AG04449 (cell line): ENCODE data around the gene HMGN2.

Source experiments
- CTCF ChIA-PET: fragments of 350-600 bp; formaldehyde crosslinking; extraction: SDS; loops from one replicate; lab custom pipeline; 2021; ENCODE audit warnings: antibody characterized with exemption; lab: Yijun Ruan, JAX
- POLR2A ChIA-PET: fragments of 400-600, 350-600 bp; formaldehyde crosslinking; extraction: SDS; loops from one replicate; lab custom pipeline; 2020; ENCODE audit warnings: antibody characterized with exemption, inconsistent platforms; lab: Yijun Ruan, JAX
- DNase-seq: peaks from one replicate; pipeline ENCODE4 v3.0.0-alpha.2; 2010; ENCODE audit warnings: low read depth, low spot score
- H3K4me3 ChIP-seq: 2 replicates; pipeline ENCODE4 v1.5.1; 2011; ENCODE audit warnings: low read depth, mild to moderate bottlenecking, control low read depth, low read length
- TF ChIP-seq, protein P1 (sequence below): IDR thresholded peaks from one replicate; pipeline ENCODE4 v1.5.1; 2011; ENCODE audit warnings: mild to moderate bottlenecking, moderate library complexity, low read length, control low read depth, inconsistent platforms; ENCODE audit not compliant: insufficient read depth; ENCODE audit errors: missing control alignments

HMGN2 gene

DNA sequence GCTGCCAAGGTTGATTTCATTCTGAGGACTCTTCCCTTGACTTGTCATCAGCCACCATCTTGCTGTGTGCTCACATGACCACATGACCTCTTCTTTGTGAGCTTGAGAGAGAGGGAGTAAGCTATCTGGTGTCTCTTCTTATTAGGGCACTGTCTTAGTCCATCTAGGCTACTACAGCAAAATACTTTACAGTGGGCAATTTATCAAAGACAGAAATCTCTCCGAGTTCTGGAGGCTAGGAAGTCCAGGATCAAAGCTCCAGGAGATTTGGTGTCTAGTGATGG, 45.5 kb downstream of the HMGN2 start:
- TF ChIP-seq, protein P1, sequence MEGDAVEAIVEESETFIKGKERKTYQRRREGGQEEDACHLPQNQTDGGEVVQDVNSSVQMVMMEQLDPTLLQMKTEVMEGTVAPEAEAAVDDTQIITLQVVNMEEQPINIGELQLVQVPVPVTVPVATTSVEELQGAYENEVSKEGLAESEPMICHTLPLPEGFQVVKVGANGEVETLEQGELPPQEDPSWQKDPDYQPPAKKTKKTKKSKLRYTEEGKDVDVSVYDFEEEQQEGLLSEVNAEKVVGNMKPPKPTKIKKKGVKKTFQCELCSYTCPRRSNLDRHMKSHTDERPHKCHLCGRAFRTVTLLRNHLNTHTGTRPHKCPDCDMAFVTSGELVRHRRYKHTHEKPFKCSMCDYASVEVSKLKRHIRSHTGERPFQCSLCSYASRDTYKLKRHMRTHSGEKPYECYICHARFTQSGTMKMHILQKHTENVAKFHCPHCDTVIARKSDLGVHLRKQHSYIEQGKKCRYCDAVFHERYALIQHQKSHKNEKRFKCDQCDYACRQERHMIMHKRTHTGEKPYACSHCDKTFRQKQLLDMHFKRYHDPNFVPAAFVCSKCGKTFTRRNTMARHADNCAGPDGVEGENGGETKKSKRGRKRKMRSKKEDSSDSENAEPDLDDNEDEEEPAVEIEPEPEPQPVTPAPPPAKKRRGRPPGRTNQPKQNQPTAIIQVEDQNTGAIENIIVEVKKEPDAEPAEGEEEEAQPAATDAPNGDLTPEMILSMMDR, result no peak
- ChIA-PET POLR2A (no interaction called here), CTCF (interaction anchor here (0.6 to 1.8 kb wide), 2 partner anchors 21 to 196 kb away, joined by 3 to 4 read pairs; no protein-coding TSS in a partner anchor)
- DNase-seq, result no peak
- H3K4me3 ChIP-seq, result no peak overlapping the region

DNA sequence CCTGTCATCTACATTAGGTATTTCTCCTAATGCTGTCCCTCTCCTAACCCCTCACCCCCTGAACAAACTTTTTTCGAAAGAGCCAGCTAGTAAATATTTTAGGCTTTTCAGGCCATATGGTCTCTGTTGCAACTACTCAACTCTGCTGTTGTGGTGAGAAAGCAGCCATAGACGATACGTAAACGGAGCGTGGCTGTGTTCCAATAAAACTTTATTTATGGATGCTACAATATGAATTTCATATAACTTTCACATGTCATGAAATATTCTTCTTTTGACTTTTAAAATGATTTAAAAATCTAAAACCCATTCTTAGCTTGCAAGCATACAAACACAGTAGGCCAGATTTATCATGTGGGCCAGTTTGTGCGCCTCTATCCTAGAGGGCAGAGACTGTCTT, 46.1 kb downstream of the HMGN2 start:
- DNase-seq, result no peak
- H3K4me3 ChIP-seq, result no peak overlapping the region
- TF ChIP-seq, protein P1, result no peak
- CTCF ChIA-PET, result interaction anchor here (1.8 kb wide), 1 partner anchor 21 kb away, joined by 4 read pairs; no protein-coding TSS in a partner anchor
- POLR2A ChIA-PET, result no interaction called here

DNA sequence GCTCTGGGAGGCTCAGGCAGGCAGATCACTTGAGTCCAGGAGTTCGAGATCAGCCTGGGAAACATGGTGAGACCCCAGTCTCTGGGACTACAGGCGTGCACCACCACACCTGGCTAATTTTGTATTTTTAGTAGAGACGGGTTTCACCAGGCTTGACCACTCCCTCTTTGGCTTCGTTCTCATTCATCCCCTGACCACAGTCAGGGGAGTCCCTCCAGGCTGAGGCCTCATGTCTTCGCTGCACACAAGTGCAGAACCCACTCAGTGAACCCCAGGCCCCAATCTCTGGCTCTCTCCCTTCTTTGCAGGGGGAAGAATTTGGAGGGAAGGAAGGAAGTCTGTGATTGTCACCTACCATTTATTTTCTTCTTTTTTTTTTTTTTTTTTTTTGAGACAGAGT, 48.1 kb downstream of the HMGN2 start:
- DNase-seq, result no peak
- TF ChIP-seq, protein P1, result no peak
- no peak overlapping the region for H3K4me3 ChIP-seq
- CTCF ChIA-PET, result interaction anchor here (1.2 kb wide), 1 partner anchor 18 kb away, joined by 3 read pairs; no protein-coding TSS in a partner anchor
- POLR2A ChIA-PET, result no interaction called here

DNA sequence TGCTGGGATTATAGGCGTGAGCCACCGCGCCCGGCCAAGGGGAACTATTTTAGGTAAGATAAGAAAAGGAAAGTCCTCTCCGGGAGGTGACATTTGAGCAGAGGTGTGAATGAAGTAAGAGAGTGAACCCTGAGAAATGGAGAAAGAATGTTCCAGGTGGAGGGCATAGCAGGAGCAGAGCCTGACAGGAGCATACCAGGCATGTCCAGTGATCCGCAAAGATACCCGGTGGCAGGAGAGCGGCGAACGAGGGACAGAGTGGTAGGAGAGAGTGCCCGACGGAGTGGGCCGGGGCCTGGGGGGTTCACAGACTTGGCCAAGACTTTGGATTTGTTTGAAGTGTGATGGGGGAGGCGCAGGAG, 49.4 kb downstream of the HMGN2 start:
- no peak for DNase-seq
- H3K4me3 ChIP-seq, result no peak overlapping the region
- TF ChIP-seq, protein P1, result no peak
- POLR2A ChIA-PET, result no interaction called here
- CTCF ChIA-PET, result interaction anchor here (0.7 to 1.0 kb wide), 2 partner anchors 17 to 21 kb away, joined by 3 to 4 read pairs; no protein-coding TSS in a partner anchor

DNA sequence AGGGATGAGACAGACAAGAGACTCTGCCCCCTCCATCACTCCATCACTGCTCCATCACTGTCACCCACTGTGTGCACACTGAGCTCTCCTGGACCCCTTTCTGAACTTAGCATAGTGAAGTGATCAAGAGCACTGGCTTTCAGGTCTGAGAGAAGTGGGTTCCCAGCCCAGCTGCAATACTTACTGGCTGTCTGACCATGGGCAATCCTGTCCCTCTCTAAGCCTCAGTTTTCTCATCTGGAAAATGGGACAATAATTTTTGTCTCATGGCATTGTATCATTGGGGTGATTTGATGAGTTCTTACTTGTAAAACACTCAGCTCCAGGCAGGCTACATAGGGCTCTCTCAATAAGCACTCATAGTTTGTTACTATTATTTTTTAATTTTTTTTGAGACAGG, 49.8 kb downstream of the HMGN2 start:
- ChIA-PET CTCF (interaction anchor here (1.5 to 4.9 kb wide), 2 partner anchors 16 to 21 kb away, joined by 6 to 18 read pairs; no protein-coding TSS in a partner anchor), POLR2A (no interaction called here)
- no peak overlapping the region for H3K4me3 ChIP-seq
- DNase-seq, result no peak
- TF ChIP-seq, protein P1, result no peak

DNA sequence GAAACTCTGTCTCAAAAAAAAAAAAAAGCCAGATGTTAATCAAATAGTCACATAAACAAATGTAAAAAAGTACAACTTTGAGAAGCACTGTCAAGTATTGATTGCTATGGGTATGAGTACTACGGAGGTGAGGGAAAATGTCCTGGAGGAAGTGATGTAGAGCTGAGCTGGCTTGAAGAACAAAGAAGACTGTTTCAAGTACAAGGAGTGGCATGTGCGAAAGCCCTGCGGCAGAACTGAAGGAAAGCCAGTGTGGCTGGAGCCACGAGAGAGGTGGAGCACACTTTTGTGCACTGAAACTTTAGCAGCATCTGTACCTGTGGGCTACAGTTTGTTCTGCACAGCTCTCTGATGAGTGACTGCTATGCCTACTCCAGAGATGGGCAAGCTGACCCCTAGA, 51.9 kb downstream of the HMGN2 start:
- no peak for DNase-seq
- ChIA-PET CTCF (interaction anchor here (1.0 to 4.9 kb wide), 4 partner anchors 11 to 286 kb away, joined by 3 to 18 read pairs (median 4); no protein-coding TSS in a partner anchor), POLR2A (no interaction called here)
- no peak overlapping the region for H3K4me3 ChIP-seq
- TF ChIP-seq, protein P1, result no peak
